Heart right ventricle (tissue), 16 donors: ENCODE results near the gene FERMT2. TPM values are rescaled to one million over a fixed set of nuclear protein-coding genes. Genes with fewer than 3 reads are reported as not detected.

Experiments used
- ATAC-seq, 8 donors: fragments of 200-7000 bp; cut with Tn5 transposase; one replicate each; pipeline ENCODE4 v1.9.1; 2020; ENCODE audit warnings: mild to moderate bottlenecking in 8 of 8, moderate library complexity in 8 of 8, moderate number of reproducible peaks in 1 of 8
- DNase-seq, 2 donors: peaks; one replicate each; pipeline ENCODE4 v3.0.0-alpha.2; 2020
- H3K27ac ChIP-seq, 10 donors: fragments of 200-600 bp; sonication (generic) in 2 of 10; one replicate each; pipeline versions ENCODE4 v1.5.0 to v1.8.0; 2020 to 2022; ENCODE audit warnings: mild to moderate bottlenecking in 3 of 10
- H3K27me3 ChIP-seq, 7 donors: fragments of 200-600 bp; one replicate each; pipeline ENCODE4 v1.8.0; 2021 to 2022; ENCODE audit warnings: mild to moderate bottlenecking in 2 of 7
- H3K36me3 ChIP-seq, 9 donors: fragments of 200-600 bp; sonication (generic) in 1 of 9; one replicate each; pipeline versions ENCODE4 v1.5.0 to v1.8.0; 2020 to 2022; ENCODE audit warnings: mild to moderate bottlenecking in 2 of 9
- H3K4me1 ChIP-seq, 9 donors: fragments of 200-600 bp; sonication (generic) in 1 of 9; one replicate each; pipeline versions ENCODE4 v1.5.0 to v1.8.0; 2020 to 2022; ENCODE audit warnings: mild to moderate bottlenecking in 4 of 9
- H3K4me3 ChIP-seq, 10 donors: fragments of 200-600 bp; sonication (generic) in 2 of 10; one replicate each; pipeline versions ENCODE4 v1.5.0 to v1.8.0; 2020 to 2022; ENCODE audit warnings: mild to moderate bottlenecking in 7 of 10, moderate library complexity in 2 of 10
- H3K9me3 ChIP-seq, 11 donors: fragments of 200-600 bp in 10 of 11; sonication (generic) in 2 of 11; one replicate each; pipeline versions ENCODE4 v1.5.0 to v1.8.0; 2013 to 2022; ENCODE audit warnings: mild to moderate bottlenecking in 2 of 11, control low read depth in 1 of 11, moderate library complexity in 1 of 11
- CTCF ChIP-seq, 9 donors: fragments of 200-600 bp; sonication (generic) in 2 of 9; IDR thresholded peaks; one replicate each; pipeline versions ENCODE4 v1.5.0 to v1.8.0; 2021 to 2022; ENCODE audit warnings: antibody characterized with exemption in 9 of 9, mild to moderate bottlenecking in 5 of 9, moderate library complexity in 1 of 9
- WGBS, 2 donors: extraction: QIAGEN DNeasy Blood & Tissue Kit; methylation state at CpG; one replicate each; pipeline ENCODE4 v1.1.7; 2013; ENCODE audit warnings: inconsistent platforms in 1 of 2; 5-methylcytosine and 5-hydroxymethylcytosine counted together
- intact Hi-C, 10 donors: fragments of 100-400 bp; cut with DNase I; formaldehyde crosslinking; loops; one replicate each; pipeline versions ENCODE4 v1.11.1 to v1.14.2; 2022
- polyA plus RNA-seq, 2 donors: library from polyadenylated mRNA; stranded (reverse); fragments of 200-250 nt; gene quantifications; one replicate each; pipeline ENCODE4 v1.2.3, GENCODE V29; 2013
- total RNA-seq, 10 donors: library from RNA; stranded (reverse); fragmentation: NEBNext Ultra II Directional in 3 of 10; extraction: Animal tissue kit (Norgen Biotek cat#: 25700) in 3 of 10; gene quantifications; one replicate each; pipeline versions ENCODE4 v1.2.1 to v1.2.4, GENCODE V29; 2021 to 2023
- donor health status: Arrhythmogenic right ventricular cardiomyopathy.
- donor health status: ischemic (EF 13 %, LVEDD 7.1; RV severe dilation, severe dysfunction).
- donor health status: healthy with polysubstance abuse.
- donor health status: DM: no; HTN: yes; CAD: no.
- donor health status: DM: no; HTN: no; CAD: no.
- donor health status: ischemic (EF 25% LVEDD 6.9; RV normal size, moderate dysfunction).
- donor health status: ischemic (EF 25% LVEDD 5.7; RV mildly dilated, moderate dysfunction).
- donor health status: healthy.
- donor health status: DM: yes; HTN: yes; CAD: no.
- donor health status: Ischemic cardiomyopathy.
- donor health status: ischemic (EF 35%, LVEDD 5.7; RV mildly dilated, moderate dysfunction).
- donor health status: nonischemic (EF 11% LVEDD 7.7; RV severe dilation, severe dysfunction).
- donor health status: DM: yes; HTN: yes; CAD: no.
- donor health status: PGD.
- donor health status: ischemic (EF 29% LVEDD 5.4; RV normal size, mild dysfunction).
- donor health status: nonischemic (EF 23%, LVEDD 6.1; RV moderate dilation, normal function).

Gene FERMT2
- total and polyA plus RNA-seq, 12 donors = 45.7 to 175 (median 111) TPM

GRCh38 chr14:52987042-52987441 lies 36.2 kb upstream of the FERMT2 start:
- no peak overlapping the region for H3K27ac ChIP-seq
- ATAC-seq (no peak), DNase-seq (no peak)
- no peaks in the 10 kb centered on the region for H3K36me3 ChIP-seq
- H3K4me3 ChIP-seq = no peak overlapping the region
- intact Hi-C loops = no loop called here
- WGBS, 2 donors = 73 to 93% methylated on average over 2 of the region's 2 CpGs
- no peaks in the 10 kb centered on the region for H3K27me3 ChIP-seq
- no peaks in the 10 kb centered on the region for H3K9me3 ChIP-seq
- H3K4me1 ChIP-seq = no peaks in the 10 kb centered on the region
- TF ChIP-seq CTCF (IDR thresholded peaks at IDR 0.05) = no peak

- ATAC-seq = no peak
- WGBS, 2 donors = 69 to 72% methylated on average over 3 of the region's 3 CpGs
- no peaks in the 10 kb centered on the region for H3K36me3 ChIP-seq
- intact Hi-C loops = no loop called here
- peaks cover 0 to 3% (median 0%) of the 10 kb centered on the region in 9 donors for H3K4me1 ChIP-seq
- H3K27me3 ChIP-seq = no peaks in the 10 kb centered on the region
- TF ChIP-seq CTCF (IDR thresholded peaks at IDR 0.05) = no peak
- H3K9me3 ChIP-seq = no peaks in the 10 kb centered on the region
- DNase-seq = no peak
- no peak overlapping the region for H3K27ac ChIP-seq
- no peak overlapping the region for H3K4me3 ChIP-seq
Measured at GRCh38 chr14:52977798-52978197, 26.9 kb upstream of the FERMT2 start.

GRCh38 chr14:52974406-52974805 lies 23.6 kb upstream of the FERMT2 start:
- no peaks in the 10 kb centered on the region for H3K27me3 ChIP-seq
- ATAC-seq (no peak), DNase-seq (no peak)
- TF ChIP-seq CTCF (IDR thresholded peaks at IDR 0.05) = no peak
- H3K4me3 ChIP-seq = no peak overlapping the region
- H3K9me3 ChIP-seq = peaks cover 0 to 4% (median 0%) of the 10 kb centered on the region in 11 donors
- intact Hi-C loops = no loop called here
- H3K4me1 ChIP-seq = peaks cover 0 to 3% (median 0%) of the 10 kb centered on the region in 9 donors
- no peaks in the 10 kb centered on the region for H3K36me3 ChIP-seq
- H3K27ac ChIP-seq = no peak overlapping the region

DNA sequence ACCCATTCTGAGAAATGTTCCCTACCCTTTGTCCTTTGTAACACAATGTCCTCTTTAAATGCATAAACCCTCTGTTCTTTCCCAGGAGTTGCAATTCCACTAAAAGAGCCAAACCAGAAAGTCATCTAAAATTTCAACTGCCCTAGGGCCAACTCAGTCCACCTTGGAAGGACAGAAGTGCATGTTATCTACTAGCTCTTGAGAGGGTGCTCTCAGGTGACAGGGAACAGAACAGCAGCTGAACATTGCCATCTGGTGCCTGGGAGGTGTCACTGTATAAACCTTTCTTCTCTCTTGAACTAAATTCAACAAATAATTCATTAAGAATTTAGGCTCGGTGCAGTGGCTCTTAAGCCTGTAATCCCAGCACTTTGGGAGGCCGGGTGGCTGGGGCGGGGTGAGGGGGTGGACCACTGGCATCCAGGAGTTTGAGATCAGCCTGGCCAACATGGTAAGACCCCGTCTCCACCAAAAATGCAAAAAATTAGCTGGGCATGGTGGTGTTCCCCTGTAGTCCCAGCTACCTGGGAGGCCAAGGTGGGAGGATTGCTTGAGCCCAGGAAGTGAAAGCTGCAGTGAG lies 10.3 kb upstream of the FERMT2 start:
- Histone ChIP-seq H3K4me3 (no peak overlapping the region), H3K36me3 (no peaks in the 10 kb centered on the region), H3K27me3 (no peaks in the 10 kb centered on the region), H3K9me3 (no peaks in the 10 kb centered on the region), H3K27ac (peak overlapping the region in 9 of 10 donors; percentile 11 to 76 (median 55)), H3K4me1 (peaks cover 3 to 21% (median 10%) of the 10 kb centered on the region in 9 donors)
- intact Hi-C loops = loop anchor here (1.0 to 10.0 kb wide), 9 partner anchors 84 to 344 kb away; no protein-coding TSS in a partner anchor
- WGBS, 2 donors = 67 to 71% methylated on average over 4 of the region's 4 CpGs
- ATAC-seq (peak; percentile 84 to 95 (median 94)), DNase-seq (peak; percentile 25 to 65)
- peak; percentile 55 to 77 (median 71) for TF ChIP-seq CTCF (IDR thresholded peaks at IDR 0.05)
